Glomerular visceral epithelial cell (primary cell): ENCODE measurements around the gene PUM1.
A peak's percentile ranks its signal among the peaks of the same experiment; 100 is the strongest.

Experiments used
- DNase-seq: peaks from one replicate; pipeline ENCODE4 v3.0.0-alpha.2; 2016; ENCODE audit errors: extremely low spot score

Gene PUM1

GRCh38 chr1:30892671-30893073 lies 172.8 kb downstream of the PUM1 start:
- no peak for DNase-seq

GRCh38 chr1:30891227-30891552 lies 174.3 kb downstream of the PUM1 start:
- no peak for DNase-seq

GRCh38 chr1:30890502-30891226 lies 174.9 kb downstream of the PUM1 start:
- DNase-seq = no peak

GRCh38 chr1:30889511-30889910 lies 176.0 kb downstream of the PUM1 start:
- no peak for DNase-seq

- no peak for DNase-seq
Measured at GRCh38 chr1:30888975-30889374, 176.5 kb downstream of the PUM1 start.

GRCh38 chr1:30888391-30888790 lies 177.1 kb downstream of the PUM1 start:
- DNase-seq = peak; percentile 80

GRCh38 chr1:30887485-30888315 lies 177.8 kb downstream of the PUM1 start:
- DNase-seq = peak; percentile 72

- no peak for DNase-seq
Measured at GRCh38 chr1:30886710-30887428, 178.6 kb downstream of the PUM1 start.

- DNase-seq = no peak
Measured at GRCh38 chr1:30885570-30886522, 179.7 kb downstream of the PUM1 start.

GRCh38 chr1:30884723-30885122 lies 180.8 kb downstream of the PUM1 start:
- DNase-seq = no peak

- DNase-seq = no peak
Measured at GRCh38 chr1:30883389-30884172, 181.9 kb downstream of the PUM1 start.

- no peak for DNase-seq
Measured at GRCh38 chr1:30882678-30883388, 182.7 kb downstream of the PUM1 start.
